ENCODE measurements around the gene USF1. TPM values are rescaled to one million over a fixed set of nuclear protein-coding genes. Genes with fewer than 3 reads are reported as not detected.

Gene USF1
- total and polyA plus RNA-seq, 4 donors: 19.2 to 43.5 (median 27.2) TPM

GRCh38 chr1:161090617-161091016 lies 44.8 kb upstream of the USF1 start (continued):
- TF ChIP-seq ZBTB33 (IDR thresholded peaks at IDR 0.05): no peak

GRCh38 chr1:161089938-161090337 lies 44.2 kb upstream of the USF1 start:
- WGBS: 96% methylated on average over 5 of the region's 5 CpGs
- H3K27me3 ChIP-seq (ENCODE audit: control insufficient read depth in 4 of 4, insufficient read depth in 4 of 4, low read length in 3 of 4): no peaks in the 10 kb centered on the region
- no peak overlapping the region for H3K27ac ChIP-seq (ENCODE audit: low read depth in 1 of 2, low read length in 2 of 2)
- no peak overlapping the region for H3K4me3 ChIP-seq (ENCODE audit: low read depth in 1 of 3, low read length in 3 of 3)
- peaks cover 0 to 1% (median 0%) of the 10 kb centered on the region in 4 donors for H3K4me1 ChIP-seq (ENCODE audit: control insufficient read depth in 4 of 4, insufficient read depth in 4 of 4, low read length in 3 of 4)
- no peak for DNase-seq (ENCODE audit: low spot score)
- H3K36me3 ChIP-seq (ENCODE audit: control insufficient read depth in 4 of 4, insufficient read depth in 3 of 4, low read depth in 1 of 4, low read length in 3 of 4): no peaks in the 10 kb centered on the region
- H3K9me3 ChIP-seq (ENCODE audit: control insufficient read depth in 4 of 4, low read length in 3 of 4): no peaks in the 10 kb centered on the region
- no peak overlapping the region for H3K9ac ChIP-seq (ENCODE audit: low read depth in 1 of 2, low read length in 2 of 2)
- TF ChIP-seq SP1 (IDR thresholded peaks at IDR 0.05) (no peak), RAD21 (IDR thresholded peaks at IDR 0.05) (no peak), HNF4A (conservative IDR thresholded peaks at IDR 0.05) (no peak), ZBTB33 (IDR thresholded peaks at IDR 0.05) (no peak), REST (IDR thresholded peaks at IDR 0.05) (no peak), MAX (IDR thresholded peaks at IDR 0.05) (no peak)

- Histone ChIP-seq H3K4me3 (ENCODE audit: low read depth in 1 of 3, low read length in 3 of 3) (no peak within 1 kb of the TSS), H3K9ac (ENCODE audit: low read depth in 1 of 2, low read length in 2 of 2) (no peak within 1 kb of the TSS), H3K27ac (ENCODE audit: low read depth in 1 of 2, low read length in 2 of 2) (no peak within 1 kb of the TSS), H3K27me3 (ENCODE audit: control insufficient read depth in 4 of 4, insufficient read depth in 4 of 4, low read length in 3 of 4) (no peaks in the 10 kb centered on the region), H3K36me3 (ENCODE audit: control insufficient read depth in 4 of 4, insufficient read depth in 3 of 4, low read depth in 1 of 4, low read length in 3 of 4) (no peaks in the 10 kb centered on the region), H3K9me3 (ENCODE audit: control insufficient read depth in 4 of 4, low read length in 3 of 4) (no peaks in the 10 kb centered on the region), H3K4me1 (ENCODE audit: control insufficient read depth in 4 of 4, insufficient read depth in 4 of 4, low read length in 3 of 4) (peaks cover 0 to 1% (median 0%) of the 10 kb centered on the region in 4 donors)
- DNase-seq (ENCODE audit: low spot score): no peak
- 73% methylated on average over 22 of the region's 22 CpGs for WGBS
- TF ChIP-seq NR2F2 (IDR thresholded peaks at IDR 0.05): no peak
- TF ChIP-seq YY1 (IDR thresholded peaks at IDR 0.05): no peak
- no peak for TF ChIP-seq REST (IDR thresholded peaks at IDR 0.05)
These were observed 43.6 kb upstream of the USF1 start, which contains the start of gene NECTIN4 for GRCh38 chr1:161089251-161089924. Gene NECTIN4, minus strand, starts transcription at chr1:161089558. Its CDS starts 262 bp downstream, at chr1:161089296.

Measured in liver (tissue), 9 donors.